GM19395 (cell line): Measurements from ENCODE around the gene RPP14.
"Not testable (repeated sequence)": the region's sequence is repeated elsewhere in the genome, so short reads cannot be mapped to it uniquely, and the experiment has no call there.

Experiments used
- ATAC-seq: cut with Tn5 transposase; IDR thresholded peaks from one replicate; pipeline ENCODE4 v1.9.1; 2021; ENCODE audit warnings: mild to moderate bottlenecking, moderate library complexity; ENCODE audit not compliant: unreplicated experiment

Gene RPP14

DNA sequence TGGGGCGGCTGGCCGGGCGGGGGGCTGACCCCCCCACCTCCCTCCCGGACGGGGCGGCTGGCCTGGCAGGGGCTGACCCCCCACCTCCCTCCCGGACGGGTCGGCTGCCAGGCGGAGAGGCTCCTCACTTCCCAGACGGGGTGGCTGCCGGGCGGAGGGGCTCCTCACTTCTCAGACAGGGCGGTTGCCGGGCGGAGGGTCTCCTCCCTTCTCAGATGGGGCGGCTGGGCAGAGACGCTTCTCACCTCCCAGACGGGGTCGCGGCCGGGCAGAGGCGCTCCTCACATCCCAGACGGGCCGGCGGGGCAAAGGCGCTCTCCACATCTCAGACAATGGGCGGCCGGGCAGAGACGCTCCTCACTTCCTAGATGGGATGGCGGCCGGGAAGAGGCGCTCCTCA, 15.6 kb upstream of the RPP14 start:
- not testable (repeated sequence) for ATAC-seq

DNA sequence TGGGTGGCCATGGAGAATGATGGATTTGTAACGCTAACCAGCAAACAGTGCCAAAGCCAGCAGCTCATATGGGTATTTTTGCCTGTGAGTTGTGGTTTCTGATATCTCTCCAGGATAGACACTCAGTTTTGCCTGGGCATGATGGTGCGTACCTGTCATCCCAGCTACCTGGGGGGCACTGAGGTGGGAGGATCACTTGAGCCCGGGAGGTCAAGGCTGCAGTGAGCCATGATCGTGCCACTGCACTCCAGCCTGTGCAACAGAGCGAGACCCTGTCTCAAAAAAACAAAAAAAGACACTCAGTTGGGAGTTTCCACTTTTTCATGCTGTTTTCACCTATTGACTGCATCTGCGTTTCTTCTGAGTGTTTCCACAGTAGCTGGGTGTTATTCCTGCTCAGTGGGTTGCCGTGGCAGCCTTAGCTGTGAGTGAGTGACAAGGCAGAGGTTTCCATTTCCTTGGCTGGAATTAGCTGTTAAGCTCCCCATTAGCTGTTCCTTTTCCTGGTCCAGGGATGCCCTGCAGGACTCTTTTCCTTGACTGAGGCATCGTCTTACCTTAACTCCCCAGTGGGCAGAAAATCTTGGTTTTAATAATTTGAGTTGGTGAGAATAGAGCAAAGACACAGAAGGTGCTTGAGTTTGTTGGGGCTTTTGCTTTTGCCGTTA, 14.2 kb upstream of the RPP14 start:
- no peak for ATAC-seq

DNA sequence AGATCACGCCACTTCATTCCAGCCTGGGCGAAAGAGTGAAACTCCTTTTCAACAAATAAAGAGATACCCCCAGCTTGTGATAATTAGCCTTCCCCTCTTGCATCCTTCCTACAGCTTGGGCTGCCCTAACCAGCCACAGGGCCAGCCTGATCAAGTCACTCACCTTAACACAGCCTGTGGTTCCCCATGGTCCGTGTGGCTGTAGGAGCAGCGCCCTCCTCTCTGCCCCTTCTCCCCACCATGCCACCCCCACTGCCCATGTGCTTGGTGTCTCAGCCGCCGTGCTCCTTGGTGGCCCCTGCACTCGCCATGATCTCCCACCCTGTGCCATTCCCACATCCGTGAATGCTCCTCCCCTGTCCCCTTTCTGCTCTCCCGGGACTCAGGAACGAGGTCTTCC, 13.2 kb upstream of the RPP14 start:
- no peak for ATAC-seq

DNA sequence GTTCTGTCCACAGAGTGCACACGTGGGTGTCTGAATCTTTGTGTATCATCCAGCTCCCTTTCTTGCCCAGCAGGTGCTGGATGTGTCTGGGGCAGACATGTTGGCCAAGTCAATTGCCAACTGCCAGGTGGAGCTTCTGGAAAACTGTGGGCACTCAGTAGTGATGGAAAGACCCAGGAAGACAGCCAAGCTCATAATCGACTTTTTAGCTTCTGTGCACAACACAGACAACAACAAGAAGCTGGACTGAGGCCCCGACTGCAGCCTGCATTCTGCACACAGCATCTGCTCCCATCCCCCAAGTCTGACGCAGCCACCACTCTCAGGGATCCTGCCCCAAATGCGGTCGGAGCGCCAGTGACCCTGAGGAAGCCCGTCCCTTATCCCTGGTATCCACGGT, 12.5 kb upstream of the RPP14 start:
- no peak for ATAC-seq

DNA sequence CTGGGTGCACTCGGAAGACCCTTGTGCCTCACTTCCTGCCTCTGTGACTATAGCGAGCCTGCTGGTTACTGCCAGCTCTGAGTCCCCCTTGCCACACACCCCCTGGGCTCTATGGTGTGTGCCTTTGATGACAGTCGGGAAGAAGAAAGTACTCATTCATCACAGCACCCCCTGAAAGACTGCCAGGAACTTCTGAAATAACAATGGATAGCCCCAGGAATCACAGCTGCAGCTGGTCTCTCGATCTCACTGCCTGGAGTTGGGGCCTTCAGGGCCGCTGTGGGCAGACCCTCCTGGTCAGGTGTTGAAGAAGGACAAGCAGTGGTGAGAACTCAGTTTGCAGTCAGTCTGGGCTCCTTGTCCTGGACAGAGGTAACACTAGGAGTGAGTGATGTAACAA, 9.8 kb upstream of the RPP14 start:
- no peak for ATAC-seq

DNA sequence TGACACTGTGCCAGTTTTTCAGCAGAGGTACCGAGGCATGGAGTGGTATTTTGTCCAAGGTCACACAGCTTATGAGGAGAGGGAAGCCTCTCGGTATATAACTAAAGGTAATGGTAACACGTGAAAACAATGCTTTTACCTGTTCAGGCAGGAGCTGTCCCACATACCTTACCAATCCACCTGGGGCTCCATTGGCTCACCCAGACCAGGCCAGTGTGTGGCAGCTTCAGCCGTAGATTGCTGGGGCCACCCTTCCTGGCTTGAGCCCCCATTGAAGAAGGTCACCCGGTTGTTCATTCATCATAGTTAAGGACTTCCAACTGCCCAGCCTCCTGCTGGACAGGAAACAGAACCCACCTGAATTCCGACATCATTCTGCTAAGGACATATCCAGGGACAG, 9.2 kb upstream of the RPP14 start:
- ATAC-seq: no peak

DNA sequence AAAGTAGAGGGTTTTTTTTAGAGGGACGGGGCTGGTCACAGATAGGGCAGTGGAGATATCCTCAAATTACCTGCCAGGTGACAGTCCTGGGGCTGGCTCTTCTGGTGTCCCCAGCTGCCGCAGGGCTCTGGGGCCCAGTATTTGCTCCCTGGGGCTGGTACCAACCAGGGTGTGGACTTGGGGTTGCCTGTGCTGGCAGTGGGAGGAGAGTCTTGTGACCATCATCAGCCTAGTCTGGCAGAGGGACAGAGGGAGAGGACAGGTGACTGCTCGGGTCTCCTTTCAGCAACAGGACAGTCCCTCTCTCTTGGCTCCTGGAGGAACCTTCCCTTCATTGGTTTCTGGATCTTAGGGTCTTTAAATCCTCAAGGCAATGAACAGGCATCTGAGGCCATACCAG, 7.9 kb upstream of the RPP14 start:
- ATAC-seq: no peak

DNA sequence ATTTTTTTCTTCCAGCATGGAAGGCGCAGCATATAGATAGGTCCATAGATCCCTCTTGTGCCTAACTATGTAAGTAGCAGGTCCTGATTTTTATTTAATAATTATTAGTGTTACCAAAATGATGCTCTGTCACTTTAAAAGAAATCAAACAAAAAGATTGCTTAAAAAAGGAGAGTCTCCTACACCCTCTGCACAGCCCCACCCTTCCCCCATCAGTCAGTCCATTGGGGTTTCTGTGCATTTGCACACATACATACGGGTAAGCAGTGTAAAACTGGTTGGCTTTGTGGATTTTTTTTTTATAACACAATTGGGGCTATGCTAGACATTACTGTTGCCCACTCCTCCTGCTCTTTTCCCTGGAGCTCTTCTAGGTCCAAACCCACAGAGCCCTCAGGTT, 7.0 kb upstream of the RPP14 start:
- ATAC-seq: no peak

DNA sequence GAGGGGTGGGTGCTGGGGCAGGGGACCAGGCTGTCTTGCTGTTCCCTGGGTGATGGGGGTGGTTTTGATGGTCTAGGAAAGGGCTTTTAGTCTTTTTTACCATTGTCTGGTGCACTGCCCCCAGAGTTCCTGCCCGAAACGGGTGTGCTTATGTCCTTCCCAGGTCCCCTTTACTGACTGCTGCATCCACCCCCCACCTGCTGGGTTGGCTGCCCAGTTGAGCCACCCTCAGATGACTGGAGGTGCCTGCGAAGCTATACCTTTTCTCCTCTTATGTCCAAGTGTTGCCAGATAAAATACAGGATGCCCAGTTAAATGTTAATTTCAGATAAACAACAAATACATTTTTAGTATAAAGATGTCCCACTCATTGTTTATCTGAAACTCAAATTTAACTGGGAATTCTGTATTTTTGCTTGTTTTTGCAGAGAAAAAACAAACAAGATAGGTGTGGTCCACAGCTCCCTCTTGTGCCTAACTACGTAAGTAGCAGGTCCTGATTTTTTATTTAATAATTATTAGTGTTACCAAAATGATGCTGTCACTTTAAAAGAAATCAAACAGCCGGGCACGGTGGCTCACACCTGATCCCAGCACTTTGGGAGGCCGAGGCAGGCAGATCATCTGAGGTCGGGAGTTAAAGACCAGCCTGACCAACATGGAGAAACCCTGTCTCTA, 6.1 kb upstream of the RPP14 start:
- ATAC-seq: no peak

DNA sequence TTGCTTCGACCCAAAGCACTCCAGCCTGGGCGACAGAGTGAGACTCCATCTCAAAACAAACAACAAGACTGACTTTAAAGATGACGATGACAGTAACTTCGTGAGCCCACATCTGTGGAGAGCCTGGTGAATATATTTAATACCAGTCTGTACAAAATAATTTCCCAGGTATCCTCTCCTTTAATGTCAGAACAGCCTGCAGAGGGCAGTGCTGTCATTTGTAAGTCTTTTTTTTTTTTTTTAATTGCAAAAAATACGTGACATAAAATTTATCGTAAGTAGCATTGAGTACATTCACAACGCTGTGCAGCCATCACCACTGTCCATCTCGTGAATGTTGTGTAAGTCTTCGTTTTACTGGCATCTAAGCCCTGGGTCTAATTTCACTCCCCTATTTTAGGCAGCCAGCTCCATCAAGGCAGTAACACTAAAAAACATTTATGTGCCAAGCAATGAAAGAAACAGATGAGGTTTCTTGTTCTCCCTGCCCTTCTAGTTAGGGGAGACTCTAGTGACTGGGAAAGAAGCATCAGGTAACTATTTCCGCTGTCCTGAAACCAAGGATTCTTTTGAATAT, 1.7 kb downstream of the RPP14 start:
- no peak for ATAC-seq

DNA sequence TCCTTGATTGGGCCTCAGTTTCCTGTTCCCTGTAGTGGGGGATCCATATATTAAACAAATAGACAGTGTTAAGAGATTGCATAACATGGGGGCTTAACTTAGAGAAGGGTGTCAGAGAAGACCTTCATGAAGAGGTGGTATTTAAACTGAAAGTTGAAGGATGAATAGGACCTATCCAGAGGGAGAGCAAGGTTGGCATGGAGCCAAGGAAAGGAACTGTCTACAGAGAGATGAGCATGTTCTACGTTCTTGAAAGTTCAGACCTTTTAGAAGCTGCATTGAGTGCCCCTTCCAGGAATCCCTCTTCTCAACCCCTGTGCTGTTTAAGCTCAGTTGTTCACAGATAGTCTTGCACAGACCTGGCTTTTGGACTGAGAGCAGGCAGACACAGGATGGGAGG, 2.7 kb downstream of the RPP14 start:
- no peak for ATAC-seq

DNA sequence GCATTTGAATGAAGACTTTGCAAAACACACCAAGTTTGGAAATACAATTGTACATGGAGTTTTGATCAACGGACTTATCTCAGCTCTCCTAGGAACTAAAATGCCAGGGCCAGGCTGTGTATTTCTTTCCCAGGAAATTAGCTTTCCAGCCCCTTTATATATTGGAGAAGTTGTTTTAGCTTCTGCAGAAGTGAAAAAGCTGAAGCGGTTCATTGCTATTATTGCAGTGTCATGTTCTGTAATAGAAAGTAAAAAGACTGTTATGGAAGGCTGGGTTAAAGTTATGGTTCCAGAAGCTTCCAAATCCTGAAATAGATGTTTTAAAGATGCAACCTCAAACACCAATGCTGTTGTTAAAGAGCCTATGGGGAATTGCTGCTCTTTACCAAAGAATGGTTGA, 11.8 kb downstream of the RPP14 start:
- ATAC-seq: no peak

DNA sequence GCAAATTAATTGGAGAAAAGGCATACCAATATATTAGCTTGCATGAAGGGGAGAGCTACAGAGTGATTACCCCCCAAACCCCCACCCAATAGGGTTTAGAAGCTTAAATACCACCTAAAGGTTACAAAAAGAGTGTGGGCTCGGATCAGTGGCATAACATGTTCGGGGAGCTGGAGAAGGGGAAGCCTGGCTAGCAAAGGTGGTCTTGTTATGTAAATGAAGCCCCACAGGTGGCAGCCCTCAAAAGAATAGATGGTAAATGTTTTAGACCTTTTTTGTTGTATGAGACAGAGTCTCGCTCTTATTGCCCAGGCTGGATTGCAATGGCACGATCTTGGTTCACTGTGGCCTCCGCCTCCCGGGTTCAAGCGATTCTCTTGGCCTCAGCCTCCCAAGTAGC, 15.7 kb downstream of the RPP14 start:
- ATAC-seq: no peak

DNA sequence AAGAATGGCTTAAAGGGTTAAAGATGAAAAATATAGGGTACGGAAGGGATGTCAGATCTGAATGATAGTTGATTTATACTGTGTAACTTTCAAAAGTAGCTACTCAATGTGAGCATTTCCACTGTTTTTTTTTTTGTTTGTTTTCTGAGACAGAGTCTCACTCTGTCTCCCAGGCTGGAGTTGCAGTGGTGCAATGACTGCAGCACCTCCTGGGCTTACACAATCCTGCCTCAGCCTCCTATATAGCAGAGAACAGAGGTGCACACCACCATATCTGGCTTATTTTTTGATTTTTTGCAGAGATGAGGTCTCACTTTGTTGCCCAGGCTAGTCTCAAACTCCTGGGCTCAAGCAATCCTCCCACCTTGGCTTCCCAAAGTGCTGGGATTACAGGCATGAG, 16.7 kb downstream of the RPP14 start:
- ATAC-seq: no peak

DNA sequence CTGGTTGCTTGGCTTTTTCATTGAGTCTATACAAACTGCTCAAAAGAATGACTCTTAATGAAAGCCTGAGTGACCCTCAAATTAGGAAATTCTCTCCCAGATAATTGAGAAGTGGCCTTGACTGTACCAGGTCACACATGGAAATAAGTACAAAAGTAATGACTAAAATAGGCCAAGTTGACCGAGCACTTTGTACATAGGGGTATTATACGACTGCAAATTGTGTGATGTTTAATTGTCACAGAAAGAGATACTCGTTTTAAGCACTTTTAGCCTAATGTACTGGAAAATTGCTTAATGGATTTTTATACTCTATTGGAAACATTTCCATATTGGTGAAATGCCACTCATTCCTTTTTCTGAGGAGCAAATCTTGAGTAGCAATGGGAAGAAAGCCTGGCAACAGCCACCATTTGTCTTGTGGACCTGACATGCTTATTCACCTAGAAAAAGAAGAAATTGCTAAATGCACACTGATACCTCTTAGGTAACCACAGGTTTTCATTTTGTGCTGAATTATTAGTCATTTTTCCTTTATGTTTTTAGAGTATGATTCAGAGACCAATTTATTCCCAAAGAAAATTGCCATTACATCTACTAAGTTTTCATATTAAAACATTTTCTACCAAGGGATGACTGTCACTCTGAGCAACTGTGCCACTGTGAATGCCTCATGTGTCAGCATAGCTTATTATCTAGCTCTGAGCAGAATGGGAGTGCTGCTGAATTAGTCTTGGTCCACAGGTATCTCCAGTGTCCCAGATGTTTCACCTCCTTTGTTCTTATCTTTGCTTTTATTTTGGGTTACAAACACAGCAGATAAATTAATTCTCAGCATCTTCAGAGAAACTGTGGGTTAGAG, 17.7 kb downstream of the RPP14 start:
- ATAC-seq: no peak

DNA sequence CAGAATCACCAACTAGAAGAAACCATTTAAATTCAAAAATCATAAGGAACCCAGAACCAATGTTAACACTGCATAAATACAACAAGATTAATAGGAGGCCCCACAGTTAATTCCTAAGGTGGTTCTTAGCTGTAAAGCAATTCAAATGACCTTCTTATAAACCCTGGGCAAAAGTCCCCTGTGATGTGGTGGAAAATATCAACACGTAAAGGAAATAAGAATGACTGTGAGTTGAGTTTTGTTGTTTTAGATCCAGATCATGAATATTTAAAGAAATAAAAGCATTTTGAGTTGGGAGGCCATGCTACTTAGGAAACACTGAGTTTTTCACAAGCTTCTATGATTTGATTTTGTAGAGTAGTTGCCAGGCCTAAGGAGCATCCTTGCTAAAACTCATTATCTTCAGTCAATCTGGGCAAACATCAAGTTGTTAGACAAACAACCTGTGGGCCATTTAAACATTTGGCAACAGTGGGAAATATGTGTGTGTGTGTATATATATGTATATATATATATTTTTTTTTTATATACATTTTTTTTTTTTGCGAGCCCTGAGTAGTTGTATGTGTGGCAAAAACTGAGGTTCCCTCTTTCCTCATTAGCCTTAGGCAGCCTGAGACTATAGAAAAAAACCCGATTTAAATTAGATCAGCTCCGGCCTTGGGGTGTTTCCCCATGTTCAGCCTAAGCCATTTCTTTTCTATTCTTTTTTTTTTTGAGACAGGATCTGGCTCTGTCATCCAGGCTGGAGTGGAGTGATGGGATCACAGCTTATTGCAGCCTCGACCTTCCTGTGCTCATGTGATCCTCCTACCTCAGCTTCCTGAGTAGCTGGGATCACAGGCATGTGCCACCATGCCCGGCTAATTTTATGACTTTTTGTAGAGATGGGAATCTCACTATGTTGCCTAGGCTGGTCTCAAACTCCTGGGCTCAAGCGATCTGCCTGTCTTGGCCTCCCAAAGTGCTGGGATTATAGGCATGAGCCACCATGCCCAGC, 18.6 kb downstream of the RPP14 start:
- ATAC-seq: no peak

DNA sequence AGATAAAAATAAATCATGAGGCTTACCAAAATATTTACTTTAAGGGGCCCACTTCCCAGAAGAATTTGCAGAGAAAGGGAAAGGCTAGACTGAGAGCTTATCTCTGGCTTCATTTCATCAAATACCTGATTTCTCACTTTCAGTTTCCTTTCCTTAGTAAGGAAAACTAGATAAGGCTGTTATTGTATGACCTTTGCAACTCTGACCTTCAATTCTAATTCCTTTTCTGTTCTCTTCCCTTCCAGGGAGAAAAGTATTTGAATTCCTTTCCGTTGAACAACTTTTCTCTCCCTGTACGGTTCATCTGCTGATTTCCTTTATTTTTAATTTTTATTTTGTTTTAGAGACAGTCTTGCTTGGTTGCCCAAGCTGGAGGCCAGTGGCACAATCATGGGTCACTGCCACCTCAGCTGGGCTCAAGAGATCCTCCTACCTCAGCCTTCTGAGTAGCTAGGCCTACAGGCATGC, 19.5 kb downstream of the RPP14 start:
- no peak for ATAC-seq

DNA sequence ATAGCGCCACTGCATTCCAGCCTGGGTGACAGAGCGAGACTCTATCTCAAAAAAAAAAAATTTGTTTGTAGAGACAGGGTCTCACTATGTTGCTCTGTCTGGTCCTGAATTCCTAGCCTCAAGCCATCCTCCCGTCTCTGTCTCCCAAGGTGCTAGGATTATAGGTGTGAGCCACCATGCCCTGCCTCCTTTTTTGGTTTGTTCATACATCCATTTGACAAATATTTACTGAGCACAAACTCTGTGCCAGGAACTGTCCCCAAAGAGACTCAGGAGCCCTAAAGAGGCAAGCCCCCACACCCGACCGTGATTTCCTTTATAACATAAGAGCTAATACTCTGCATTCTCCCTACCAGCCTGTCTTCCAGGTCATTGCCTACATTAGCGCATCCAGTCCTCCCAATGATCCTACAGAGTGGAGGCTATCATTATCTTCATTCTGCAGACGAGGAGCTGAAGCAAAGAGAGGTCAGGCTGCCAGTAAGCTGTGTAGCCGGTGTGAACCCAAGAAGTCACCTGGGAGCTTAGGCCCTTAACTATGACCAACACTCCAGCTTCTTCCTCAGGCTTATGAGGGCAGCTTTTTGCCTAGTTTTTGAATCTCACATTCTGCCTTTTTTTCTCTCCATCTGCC, 20.3 kb downstream of the RPP14 start:
- no peak for ATAC-seq

DNA sequence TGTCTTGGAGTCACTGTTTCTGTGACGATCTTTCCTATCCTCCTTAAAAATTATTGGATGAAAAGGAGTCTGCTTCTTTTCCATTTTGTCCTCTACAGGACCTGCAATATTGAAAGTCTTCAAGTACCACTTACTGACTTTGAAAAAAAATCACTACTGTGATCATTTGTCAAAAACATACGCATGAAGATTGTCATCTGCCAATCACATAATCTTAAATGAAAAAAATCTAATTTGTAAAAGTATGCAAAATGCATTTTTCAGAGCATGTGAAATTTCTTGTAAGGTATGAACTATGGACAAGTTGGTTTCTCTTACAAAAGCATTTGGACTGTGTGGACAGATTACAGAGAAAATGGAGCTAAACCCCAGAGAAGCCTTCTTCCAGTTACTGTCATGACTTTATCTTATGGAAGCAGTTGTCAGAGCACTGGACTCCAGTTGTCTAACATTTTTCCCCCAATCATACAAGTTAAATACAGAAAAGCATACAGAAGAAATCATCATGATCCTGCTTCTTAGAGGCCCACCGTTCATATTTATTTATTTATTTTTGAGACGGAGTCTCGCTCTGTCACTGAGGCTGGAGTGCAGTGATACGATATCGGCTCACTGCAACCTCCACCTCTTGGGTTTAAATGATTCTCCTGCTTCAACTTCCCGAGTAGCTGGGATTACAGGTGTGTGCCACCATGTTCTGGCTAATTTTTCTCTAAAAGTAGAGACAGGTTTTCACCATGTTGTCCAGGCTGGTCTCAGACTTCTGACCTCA, 23.3 kb downstream of the RPP14 start:
- ATAC-seq: no peak
